ENCODE data around the gene ASMTL. TPM values are rescaled to one million over a fixed set of nuclear protein-coding genes. Genes with fewer than 3 reads are reported as not detected.

Gene ASMTL
- total RNA-seq, 2 experiments from 2014 or later, result 34.6 to 39.3 TPM

DNA sequence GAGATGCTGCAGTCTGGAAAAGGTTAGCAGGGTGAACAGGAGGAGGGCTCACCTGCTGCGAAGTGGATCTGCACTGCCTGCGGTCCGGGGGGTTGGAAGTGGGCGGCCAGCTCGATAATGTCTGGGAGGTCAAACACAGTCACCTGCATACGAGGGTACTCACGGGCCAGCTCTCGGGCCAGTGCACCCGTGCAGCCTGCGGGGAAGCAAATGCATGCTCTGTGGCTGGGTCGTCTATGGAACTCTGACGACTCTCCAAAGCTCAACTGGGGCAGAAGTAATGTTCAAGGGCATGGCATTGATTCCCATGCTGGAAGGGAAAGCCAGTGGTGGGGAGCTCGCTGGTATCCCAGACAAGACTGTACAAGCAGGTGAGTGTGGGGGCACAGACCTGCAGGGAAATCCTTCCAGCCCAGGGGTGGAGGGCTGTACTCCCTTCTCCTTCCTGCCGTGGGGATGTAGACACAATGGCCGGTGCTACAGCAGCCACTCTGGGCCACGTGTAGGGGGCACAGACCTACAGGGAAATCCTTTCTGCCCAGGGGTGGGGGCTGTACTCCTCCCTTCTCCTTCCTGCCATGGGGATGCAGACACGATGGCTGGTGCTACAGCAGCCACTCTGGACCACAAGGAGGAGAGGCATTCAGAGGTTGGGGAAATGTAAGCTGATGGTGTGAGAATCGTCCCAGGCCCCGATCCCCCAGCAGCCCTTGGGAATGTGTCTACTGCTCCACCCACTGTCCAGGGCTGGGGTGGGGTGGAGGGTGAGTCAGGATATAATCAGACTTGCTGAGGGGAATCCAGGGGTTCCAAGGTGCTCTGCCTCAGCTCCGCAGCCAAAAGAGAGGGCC lies 34.6 kb downstream of the ASMTL start:
- TF ChIP-seq CTCF (IDR thresholded peaks at IDR 0.05), result no peak
- Histone ChIP-seq H3K27me3 (ENCODE audit: control insufficient read depth in 1 of 2, insufficient read depth in 2 of 2, low read length in 2 of 2) (no peaks in the 10 kb centered on the region), H3K4me1 (ENCODE audit: insufficient read depth, low read length) (no peaks in the 10 kb centered on the region), H3K4me3 (ENCODE audit: low read length) (no peak overlapping the region), H3K36me3 (ENCODE audit: insufficient read depth, low read length) (peaks cover 49% of the 10 kb centered on the region), H3K9me3 (ENCODE audit: control insufficient read depth in 1 of 2, insufficient read depth in 1 of 2, low read length in 2 of 2) (peaks cover 14 to 43% of the 10 kb centered on the region in 2 experiments), H3K27ac (ENCODE audit: low read depth in 1 of 2, low read length in 2 of 2) (no peak overlapping the region)
- ATAC-seq (ENCODE audit: poor library complexity) (no peak), DNase-seq (peak in 1 of 14 experiments; percentile 30)
- intact Hi-C loops (cut with DNase I, micrococcal nuclease), result no loop called here
- H3K4me3 Mint-ChIP-seq, result no peak overlapping the region
- H3K4me1 Mint-ChIP-seq (ENCODE audit: low read depth), result no peaks in the 10 kb centered on the region
- H3K9me3 Mint-ChIP-seq, result peaks cover 7% of the 10 kb centered on the region
- no peak overlapping the region for H3K27ac Mint-ChIP-seq
- H3K27me3 Mint-ChIP-seq, result no peaks in the 10 kb centered on the region
- POLR2A ChIA-PET, result no interaction called here
- CTCF ChIA-PET, result no interaction called here
- peaks cover 50% of the 10 kb centered on the region for H3K36me3 Mint-ChIP-seq (ENCODE audit: low read depth)

DNA sequence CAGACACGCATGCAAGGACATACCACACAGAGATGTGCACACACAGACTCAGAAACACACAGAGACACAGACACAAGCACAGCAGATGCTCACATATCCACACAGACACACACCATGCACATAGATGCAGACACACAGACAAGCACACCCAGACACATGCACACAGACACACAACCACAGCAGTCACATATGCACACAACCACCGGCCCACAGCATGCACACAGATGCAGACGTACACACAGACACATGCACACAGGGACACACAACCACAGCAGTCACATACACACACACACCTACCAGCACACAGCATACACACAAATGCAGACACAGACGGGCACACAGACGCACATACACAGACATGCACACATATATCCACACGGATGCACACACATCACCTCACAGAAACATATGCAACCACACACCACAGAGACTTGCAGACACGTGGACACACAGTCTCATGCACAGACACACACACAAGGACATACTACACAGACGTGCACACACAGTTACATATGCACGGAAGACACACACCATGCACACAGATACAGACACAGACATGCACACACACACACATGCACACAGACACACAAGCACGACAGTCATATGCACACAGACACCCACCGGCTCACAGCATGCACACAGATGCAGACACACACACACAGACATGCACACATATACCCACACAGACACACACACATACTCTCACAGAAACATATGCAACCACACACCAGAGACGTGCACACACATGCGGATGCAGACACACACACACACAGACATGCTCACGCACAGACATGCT lies 35.5 kb downstream of the ASMTL start:
- CTCF ChIA-PET, result no interaction called here
- no peak for ATAC-seq (ENCODE audit: poor library complexity)

GRCh38 chrX:1416327-1416784 lies 36.4 kb downstream of the ASMTL start:
- no peak overlapping the region for H3K27ac ChIP-seq (ENCODE audit: low read depth in 1 of 2, low read length in 2 of 2)
- no peak overlapping the region for H3K4me3 ChIP-seq (ENCODE audit: low read length)
- intact Hi-C loops (cut with DNase I, micrococcal nuclease), result no loop called here
- Mint-ChIP-seq H3K27ac (no peak overlapping the region), H3K4me1 (ENCODE audit: low read depth) (no peaks in the 10 kb centered on the region), H3K9me3 (peaks cover 4% of the 10 kb centered on the region), H3K36me3 (ENCODE audit: low read depth) (peaks cover 50% of the 10 kb centered on the region), H3K4me3 (no peak overlapping the region), H3K27me3 (no peaks in the 10 kb centered on the region)
- H3K9me3 ChIP-seq (ENCODE audit: control insufficient read depth in 1 of 2, insufficient read depth in 1 of 2, low read length in 2 of 2), result peaks cover 0 to 31% of the 10 kb centered on the region in 2 experiments
- ChIA-PET CTCF (no interaction called here), POLR2A (no interaction called here)
- H3K4me1 ChIP-seq (ENCODE audit: insufficient read depth, low read length), result no peaks in the 10 kb centered on the region
- DNase-seq (no peak), ATAC-seq (ENCODE audit: poor library complexity) (no peak)
- peaks cover 44% of the 10 kb centered on the region for H3K36me3 ChIP-seq (ENCODE audit: insufficient read depth, low read length)
- H3K27me3 ChIP-seq (ENCODE audit: control insufficient read depth in 1 of 2, insufficient read depth in 2 of 2, low read length in 2 of 2), result no peaks in the 10 kb centered on the region
- no peak for TF ChIP-seq CTCF (IDR thresholded peaks at IDR 0.05)

More for the DNA sequence above, 35.5 kb downstream of the ASMTL start:
- Mint-ChIP-seq H3K27ac (no peak overlapping the region), H3K4me3 (no peak overlapping the region), H3K4me1 (ENCODE audit: low read depth) (no peaks in the 10 kb centered on the region), H3K9me3 (peaks cover 7% of the 10 kb centered on the region), H3K36me3 (ENCODE audit: low read depth) (peaks cover 50% of the 10 kb centered on the region), H3K27me3 (no peaks in the 10 kb centered on the region)
- H3K36me3 ChIP-seq (ENCODE audit: insufficient read depth, low read length), result peaks cover 49% of the 10 kb centered on the region
- H3K4me1 ChIP-seq (ENCODE audit: insufficient read depth, low read length), result no peaks in the 10 kb centered on the region
- peaks cover 8 to 37% of the 10 kb centered on the region in 2 experiments for H3K9me3 ChIP-seq (ENCODE audit: control insufficient read depth in 1 of 2, insufficient read depth in 1 of 2, low read length in 2 of 2)
- H3K27ac ChIP-seq (ENCODE audit: low read depth in 1 of 2, low read length in 2 of 2), result no peak overlapping the region
- H3K27me3 ChIP-seq (ENCODE audit: control insufficient read depth in 1 of 2, insufficient read depth in 2 of 2, low read length in 2 of 2), result no peaks in the 10 kb centered on the region
- no peak for TF ChIP-seq CTCF (IDR thresholded peaks at IDR 0.05)
- peak in 1 of 14 experiments; percentile 26 for DNase-seq
- intact Hi-C loops (cut with DNase I, micrococcal nuclease), result no loop called here
- no peak overlapping the region for H3K4me3 ChIP-seq (ENCODE audit: low read length)
- POLR2A ChIA-PET, result no interaction called here

Measured in CD4-positive, alpha-beta T cell (primary cell).